NCI-H82 (cell line): ENCODE measurements around the gene GFY.

Source experiments
- DNase-seq: peaks from one replicate; lab custom pipeline; 2025; lab: John Stamatoyannopoulos, UW

Gene GFY, protein sequence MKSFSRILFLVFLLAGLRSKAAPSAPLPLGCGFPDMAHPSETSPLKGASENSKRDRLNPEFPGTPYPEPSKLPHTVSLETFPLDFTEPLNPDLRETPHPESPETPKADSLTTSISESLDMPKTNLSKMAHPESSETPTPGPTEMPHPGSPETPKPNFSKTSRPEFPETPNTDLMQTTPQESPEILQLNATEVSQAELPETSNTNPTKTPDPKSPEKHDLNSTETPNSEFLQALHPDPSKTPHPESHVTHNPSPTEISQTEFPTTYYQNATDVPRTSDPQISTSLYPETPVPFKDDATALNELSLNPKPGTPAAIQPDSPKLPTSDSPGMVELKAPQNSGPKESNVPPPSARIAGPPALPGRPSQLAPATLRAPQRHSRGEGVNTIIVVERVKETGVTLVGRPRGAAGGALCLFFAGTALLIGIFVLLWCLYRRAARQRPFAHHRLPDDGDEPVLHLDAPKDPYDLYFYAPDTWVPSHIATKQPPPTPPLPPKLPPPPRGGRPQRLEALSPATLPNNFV

GRCh38 chr19:49425178-49425577 is at the start of gene GFY:
GFY (plus strand) TSS chr19:49425388; CDS start chr19:49426431, 1,043 bp downstream.
- no peak for DNase-seq

- DNase-seq, result no peak
Measured at GRCh38 chr19:49378512-49378911, 46.7 kb upstream of the GFY start.

GRCh38 chr19:49380391-49380790 is 44.8 kb upstream of the GFY start:
- DNase-seq, result no peak

DNA sequence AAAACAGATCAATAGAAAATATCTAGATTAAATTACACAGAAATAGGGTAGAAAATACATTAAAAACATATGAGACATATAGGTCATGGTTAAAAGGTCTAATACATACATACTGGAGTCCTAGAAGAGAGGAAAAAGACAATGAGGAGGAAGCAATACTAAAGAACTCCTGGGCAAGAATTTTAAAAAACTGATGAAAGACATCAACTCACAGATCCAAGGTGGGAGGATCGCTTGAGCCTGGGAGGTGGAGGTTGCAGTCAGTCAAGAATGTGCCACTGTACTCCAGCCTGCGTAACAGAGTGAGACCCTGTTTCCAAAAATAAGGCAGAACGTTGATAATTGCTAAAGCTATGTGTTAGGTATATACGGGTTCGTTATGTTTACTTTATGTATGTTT is 42.5 kb upstream of the GFY start:
- DNase-seq, result no peak

DNA sequence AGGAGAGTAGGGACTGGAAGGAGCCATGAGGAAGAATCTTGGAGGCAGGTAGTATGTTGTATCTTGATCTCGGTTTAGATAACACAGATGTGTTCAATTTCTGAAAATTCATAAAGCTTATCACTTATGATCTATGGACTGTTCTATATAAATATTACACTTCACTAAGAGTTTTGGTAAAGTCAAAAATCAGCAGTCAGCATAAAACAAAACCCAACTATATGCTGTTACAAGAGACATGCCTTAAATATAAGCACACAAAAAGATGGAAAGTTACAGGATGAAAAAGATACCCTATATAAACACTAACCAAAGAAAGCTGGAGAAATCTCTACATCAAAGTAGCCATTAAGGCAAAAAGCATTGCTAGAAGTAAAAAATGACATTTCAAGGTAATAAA is 41.6 kb upstream of the GFY start:
- DNase-seq, result no peak

- DNase-seq, result no peak
Measured at GRCh38 chr19:49387936-49388372, 37.2 kb upstream of the GFY start, which contains the start of gene KASH5. KASH5 (plus strand) TSS chr19:49388249; CDS start chr19:49390884, 2,635 bp downstream.

DNA sequence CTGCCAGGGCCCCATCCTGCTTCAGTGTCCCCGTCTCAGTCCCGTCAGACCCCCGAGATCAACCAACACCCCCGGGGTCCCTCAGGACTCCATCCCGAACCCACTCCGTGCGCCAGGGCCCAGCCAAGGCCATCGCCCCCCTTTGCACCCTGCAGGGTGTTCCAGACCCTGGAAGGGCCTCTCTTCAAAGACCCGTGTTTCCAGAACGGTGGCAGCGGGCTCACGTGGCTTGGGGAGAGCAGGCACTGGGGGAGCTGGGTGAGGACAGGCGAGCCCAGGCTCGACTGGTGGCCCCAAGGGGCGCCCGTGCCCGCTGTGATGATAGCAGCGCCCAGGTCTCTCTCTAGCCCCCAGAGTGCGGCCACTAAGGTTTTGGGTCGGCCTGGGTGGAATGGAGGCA is 35.8 kb upstream of the GFY start:
- no peak for DNase-seq

- DNase-seq, result no peak
Measured at GRCh38 chr19:49390131-49390928, 34.9 kb upstream of the GFY start.

- peak; percentile 67 for DNase-seq
Measured at GRCh38 chr19:49390929-49391359, 34.2 kb upstream of the GFY start.

- peak; percentile 92 for DNase-seq
Measured at GRCh38 chr19:49391581-49392399, 33.4 kb upstream of the GFY start.

GRCh38 chr19:49393881-49394280 is 31.3 kb upstream of the GFY start:
- DNase-seq, result peak; percentile 53

DNA sequence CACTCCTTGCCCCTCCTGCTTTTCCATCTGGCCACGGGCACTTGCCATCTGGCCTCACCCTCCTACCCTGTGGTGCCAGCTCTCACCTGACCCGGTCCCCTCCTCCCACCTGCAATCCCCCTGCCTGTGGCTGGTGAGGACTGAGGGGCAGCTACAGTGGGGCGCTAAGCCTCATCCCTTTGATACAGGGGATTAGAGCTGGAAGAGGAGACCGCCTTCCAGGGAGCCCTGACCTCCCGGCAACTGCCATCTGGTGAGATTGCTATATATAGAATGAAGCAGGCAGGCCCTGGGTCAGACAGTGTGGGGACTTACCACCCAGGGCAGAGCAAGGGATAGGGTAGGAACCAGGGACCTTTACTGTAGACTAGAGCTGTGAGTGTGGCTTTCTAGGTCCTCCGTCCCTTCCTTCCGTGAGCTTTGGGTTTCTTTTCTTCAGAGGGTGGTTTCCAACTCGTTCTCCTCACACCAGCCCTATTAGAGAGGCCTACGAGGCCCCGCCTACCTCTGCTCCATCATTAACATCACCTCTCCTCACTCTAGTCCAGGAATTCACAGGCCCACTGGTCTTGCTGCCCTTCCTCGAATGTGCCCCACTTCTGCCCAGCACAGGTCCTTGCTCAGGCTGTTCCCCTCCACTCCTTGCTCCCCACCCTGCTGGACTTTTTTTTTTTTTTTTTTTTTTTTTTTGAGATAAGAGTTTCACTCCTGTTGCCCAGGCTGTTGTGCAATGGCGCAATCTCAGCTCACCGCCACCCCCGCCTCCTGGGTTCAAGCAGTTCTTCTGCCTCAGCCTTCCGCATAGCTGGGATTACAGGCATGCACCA is 29.4 kb upstream of the GFY start:
- DNase-seq, result peak; percentile 96

DNA sequence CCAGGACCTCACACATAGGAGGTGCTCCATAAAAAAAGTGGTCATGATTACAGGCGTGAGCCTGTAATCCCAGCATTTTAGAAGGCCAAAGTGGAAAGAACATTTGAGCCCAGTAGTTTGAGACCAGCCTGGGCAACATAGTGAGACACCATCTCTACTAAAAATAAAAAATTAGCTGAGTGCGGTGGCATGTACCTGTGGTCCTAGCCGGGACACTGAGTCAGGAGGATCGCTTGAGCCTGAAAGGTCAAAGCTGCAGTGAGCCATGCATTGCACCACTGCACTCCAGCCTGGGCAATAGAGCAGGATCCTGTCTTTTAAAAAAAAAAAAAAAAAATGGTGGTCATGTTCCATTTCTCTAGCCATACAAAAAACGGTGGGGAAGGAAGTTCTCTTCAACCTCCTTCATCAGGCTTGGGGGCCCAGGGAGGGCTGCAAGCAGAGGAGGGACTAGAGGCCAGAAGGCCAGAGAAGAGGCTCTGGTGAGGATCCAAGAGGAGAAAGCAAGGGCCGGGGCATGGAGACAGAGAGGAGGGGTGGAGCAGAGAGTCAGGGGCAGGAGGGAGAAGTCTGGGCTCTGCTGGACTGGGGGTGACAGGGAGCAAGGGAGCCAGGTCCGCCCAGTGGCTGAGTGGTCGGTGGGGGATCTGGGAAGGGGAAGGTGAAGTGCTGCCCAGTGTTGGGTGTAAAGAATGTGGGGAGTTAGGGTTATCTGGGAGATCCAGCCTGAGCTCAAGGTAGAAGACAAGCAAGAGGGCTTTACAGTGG is 28.3 kb upstream of the GFY start:
- DNase-seq, result no peak

DNA sequence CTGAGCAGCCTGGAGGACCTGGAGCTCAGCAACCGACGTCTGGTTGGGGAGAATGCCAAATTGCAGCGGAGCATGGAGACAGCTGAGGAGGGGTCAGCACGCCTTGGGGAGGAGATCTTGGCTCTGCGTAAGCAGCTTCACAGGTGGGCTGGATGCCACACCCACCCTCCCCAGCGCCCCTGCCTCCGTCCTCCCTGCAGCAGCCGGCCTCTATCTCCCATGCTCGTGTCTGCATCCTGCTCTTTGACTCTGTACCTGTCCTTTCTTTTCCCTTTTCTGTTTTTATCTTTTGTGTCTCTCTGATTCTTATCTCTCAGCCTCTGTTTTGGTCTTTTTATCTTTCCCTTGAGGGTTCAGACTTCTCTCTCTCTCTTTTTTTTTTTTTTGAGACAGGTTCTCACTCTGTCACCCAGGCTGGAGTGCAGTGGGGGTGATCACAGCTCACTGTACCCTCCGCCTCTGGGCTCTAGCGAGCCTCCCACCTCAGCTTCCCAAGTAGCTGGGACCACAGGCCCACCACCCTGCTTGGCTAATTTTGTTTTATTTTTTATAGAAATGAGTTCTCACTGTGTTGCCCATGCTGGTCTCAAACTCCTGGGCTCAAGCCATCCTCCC is 27.1 kb upstream of the GFY start:
- DNase-seq, result peak; percentile 17

DNA sequence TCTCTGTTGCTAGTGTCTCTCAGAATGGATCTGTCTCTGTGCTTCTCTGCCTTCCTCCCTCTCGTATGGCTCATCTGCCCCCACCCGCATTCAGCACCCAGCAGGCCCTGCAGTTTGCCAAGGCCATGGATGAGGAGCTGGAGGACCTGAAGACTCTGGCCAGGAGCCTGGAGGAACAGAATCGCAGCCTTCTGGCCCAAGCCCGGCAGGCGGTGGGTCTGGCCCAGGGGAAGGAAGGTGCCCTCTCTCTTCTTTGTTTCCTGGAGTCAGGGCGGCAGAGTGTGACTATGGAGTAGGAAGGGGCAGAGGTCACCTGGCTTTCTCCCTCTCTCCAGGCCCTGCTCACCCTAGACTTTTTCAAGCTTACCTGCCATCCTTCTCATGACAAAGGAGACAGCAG is 26.3 kb upstream of the GFY start:
- DNase-seq, result no peak

GRCh38 chr19:49400029-49400428 is 25.2 kb upstream of the GFY start:
- DNase-seq, result no peak

- peak; percentile 78 for DNase-seq
Measured at GRCh38 chr19:49403404-49404187, 21.6 kb upstream of the GFY start.

GRCh38 chr19:49407079-49407478 is 18.1 kb upstream of the GFY start:
- DNase-seq, result no peak

DNA sequence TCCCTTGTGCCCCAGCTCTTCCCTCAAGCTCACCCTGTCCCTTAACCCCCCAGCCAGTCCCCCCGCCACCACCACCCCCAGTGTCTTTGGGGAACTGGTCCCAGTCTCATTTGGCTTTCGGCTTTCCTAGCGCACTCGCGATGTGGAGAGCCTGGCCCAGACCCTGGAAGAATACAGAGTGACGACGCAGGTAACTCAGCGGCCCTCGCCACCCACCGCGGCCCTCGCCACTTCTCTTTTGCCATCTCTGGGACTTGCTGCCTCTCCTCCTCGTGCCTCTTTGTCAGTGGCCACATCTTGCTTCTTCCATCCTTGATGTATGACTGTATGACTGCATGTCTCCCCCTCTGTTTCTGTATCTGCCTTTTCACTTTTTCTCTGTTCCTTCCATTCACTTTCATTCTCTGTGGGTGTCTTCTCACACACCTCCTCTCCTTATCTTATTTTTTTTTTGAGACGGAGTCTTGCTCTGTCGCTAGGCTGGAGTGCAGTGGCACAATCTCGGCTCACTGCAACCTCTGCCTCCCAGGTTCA is 17.6 kb upstream of the GFY start:
- no peak for DNase-seq
